Inferior parietal cortex (tissue), 1 donor: ENCODE data around the gene SORCS1.

Source experiments
- DNase-seq: peaks from one replicate; pipeline ENCODE4 v3.0.0-alpha.2; 2016; ENCODE audit errors: extremely low spot score

Gene SORCS1

DNA sequence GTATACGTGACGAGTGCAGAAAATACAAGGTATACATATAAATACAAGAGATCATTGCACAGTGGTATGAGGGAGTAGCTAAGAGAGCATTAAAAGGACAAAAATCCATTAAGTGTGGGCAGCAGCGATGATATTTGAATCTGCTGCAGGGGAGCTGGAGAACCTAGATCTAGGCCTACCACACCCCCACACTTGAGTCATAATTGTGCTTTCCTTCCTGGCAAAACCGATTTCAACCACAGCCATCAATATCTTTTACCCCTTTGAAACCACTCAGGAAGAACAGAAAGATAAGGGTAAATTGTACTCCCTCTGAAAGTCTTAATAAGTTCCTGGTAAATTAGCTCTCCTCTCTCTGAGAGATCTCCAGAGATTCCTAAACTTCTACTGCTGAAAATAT is 345.0 kb downstream of the SORCS1 start:
- DNase-seq: no peak

DNA sequence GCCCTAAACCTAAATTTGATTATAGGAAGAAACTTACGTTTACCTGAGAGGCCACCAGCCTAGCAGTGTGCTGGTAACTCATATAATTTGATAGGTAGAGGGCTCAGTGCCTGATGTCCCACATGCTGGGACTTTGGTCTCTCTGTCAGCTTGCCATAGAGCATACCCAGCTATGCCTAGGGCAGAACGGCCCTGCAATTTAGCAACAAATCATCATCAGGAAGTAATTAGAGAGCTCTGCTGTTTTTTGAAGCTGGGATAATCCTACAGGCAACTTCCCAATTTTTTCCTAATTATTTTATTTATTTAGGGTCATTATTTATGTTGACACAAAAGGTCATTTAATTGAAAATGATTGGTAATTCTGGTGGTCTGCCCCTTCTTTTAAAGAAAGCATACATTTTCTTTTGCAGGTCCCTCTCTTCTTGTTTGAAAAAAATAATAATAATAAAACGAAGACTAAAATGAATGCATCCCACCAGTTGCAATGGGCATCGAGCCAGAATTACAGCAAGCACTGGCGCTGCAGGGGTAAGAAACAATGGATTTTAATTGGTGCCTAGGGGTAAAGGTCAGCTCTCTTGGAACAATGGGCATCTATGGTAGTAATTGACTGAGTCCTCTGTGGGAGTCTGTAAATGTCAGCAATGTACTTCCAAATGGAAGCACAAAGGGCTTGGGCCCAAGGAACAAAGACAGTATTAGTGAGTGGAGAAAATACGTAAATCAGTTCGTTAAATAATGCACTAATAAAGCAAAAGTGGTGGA is 348.0 kb downstream of the SORCS1 start:
- DNase-seq: no peak

GRCh38 chr10:106815427-106816043 is 349.0 kb downstream of the SORCS1 start:
- no peak for DNase-seq

GRCh38 chr10:106804992-106805582 is 359.4 kb downstream of the SORCS1 start:
- DNase-seq: no peak

GRCh38 chr10:106802949-106803348 is 361.6 kb downstream of the SORCS1 start:
- no peak for DNase-seq

- DNase-seq: no peak
Measured at GRCh38 chr10:106799776-106800175, 364.7 kb downstream of the SORCS1 start.

DNA sequence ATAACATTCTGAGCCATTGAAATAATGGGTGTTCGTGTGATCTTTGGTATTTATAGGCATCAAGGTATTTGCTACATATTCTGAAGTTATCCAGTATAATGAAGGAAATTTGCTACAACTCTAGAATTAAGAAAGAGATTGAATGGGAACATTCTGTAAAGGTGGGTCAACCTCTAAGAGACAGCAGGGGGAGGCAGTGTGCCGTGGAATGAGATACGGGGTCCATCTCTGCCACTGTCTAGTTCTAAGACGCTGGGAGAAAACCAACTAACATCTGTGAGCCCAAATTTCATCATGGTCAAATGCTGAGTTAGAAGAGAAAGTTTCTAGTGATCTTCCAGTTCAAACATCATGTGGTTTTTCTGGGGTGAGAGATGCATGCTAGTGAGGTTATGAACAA is 368.9 kb downstream of the SORCS1 start:
- peak; percentile 49 for DNase-seq

GRCh38 chr10:106793617-106794016 is 370.9 kb downstream of the SORCS1 start:
- DNase-seq: no peak

GRCh38 chr10:106789623-106790022 is 374.9 kb downstream of the SORCS1 start:
- no peak for DNase-seq

GRCh38 chr10:106788982-106789381 is 375.5 kb downstream of the SORCS1 start:
- no peak for DNase-seq

- no peak for DNase-seq
Measured at GRCh38 chr10:106785528-106785927, 379.0 kb downstream of the SORCS1 start.

DNA sequence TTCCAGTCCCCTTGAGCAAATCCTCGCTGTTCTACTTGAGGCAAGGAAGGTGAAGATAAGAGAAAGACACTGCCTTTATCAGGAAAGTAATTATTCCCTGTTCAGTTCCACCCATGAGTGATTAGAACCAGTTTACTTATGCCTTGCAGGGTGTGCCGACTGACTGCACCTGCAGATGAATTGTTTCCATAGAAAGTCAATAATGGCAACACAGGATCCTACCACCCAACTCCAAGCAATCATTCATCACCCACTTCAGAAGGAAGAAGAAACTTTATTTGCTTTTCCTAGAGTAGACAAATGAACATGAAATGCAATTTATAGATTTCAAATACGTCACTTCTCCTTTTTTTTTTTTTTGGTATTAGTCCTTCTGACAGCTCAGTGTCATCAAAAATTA is 383.9 kb downstream of the SORCS1 start:
- no peak for DNase-seq

- no peak for DNase-seq
Measured at GRCh38 chr10:106777841-106778240, 386.7 kb downstream of the SORCS1 start.

GRCh38 chr10:106775127-106775526 is 389.4 kb downstream of the SORCS1 start:
- DNase-seq: no peak

- DNase-seq: no peak
Measured at GRCh38 chr10:106772957-106773356, 391.5 kb downstream of the SORCS1 start.

DNA sequence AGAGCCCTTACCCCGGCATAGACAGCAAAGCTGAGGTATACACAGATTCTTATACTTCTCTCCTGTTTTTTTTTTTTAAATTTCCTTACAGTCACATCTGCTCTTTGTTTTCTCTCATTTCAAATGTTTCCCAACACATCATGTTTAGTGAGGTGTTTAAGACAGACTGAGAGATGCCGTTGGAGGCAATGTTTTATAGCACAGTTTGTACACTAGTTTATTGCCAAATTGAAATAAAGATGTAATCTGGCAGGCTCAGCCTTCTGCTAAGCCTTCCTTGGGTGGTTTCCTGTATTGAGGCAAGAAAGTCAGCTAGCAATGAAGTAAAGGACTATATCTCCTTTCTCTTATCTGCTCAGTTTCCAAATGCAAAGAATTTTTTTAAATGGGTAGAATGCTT is 393.4 kb downstream of the SORCS1 start:
- DNase-seq: no peak

DNA sequence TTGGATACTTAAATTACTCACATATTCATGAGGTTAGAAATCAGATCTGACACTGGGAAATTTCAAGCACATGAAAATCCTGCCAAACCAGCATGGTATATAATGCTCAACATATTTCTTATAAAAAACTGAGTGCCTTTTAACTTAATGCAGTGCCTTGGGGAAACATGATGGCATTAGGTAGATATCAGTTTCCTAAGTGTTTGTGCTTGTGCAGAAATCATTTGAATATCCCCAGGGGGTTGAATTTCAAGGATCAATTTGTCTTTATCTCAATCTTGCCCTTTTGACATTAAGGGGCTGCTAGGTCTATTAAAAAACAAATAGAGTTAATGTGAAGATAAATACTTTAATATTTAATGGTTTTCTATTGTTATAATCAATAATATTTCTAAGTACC is 396.3 kb downstream of the SORCS1 start:
- DNase-seq: no peak

DNA sequence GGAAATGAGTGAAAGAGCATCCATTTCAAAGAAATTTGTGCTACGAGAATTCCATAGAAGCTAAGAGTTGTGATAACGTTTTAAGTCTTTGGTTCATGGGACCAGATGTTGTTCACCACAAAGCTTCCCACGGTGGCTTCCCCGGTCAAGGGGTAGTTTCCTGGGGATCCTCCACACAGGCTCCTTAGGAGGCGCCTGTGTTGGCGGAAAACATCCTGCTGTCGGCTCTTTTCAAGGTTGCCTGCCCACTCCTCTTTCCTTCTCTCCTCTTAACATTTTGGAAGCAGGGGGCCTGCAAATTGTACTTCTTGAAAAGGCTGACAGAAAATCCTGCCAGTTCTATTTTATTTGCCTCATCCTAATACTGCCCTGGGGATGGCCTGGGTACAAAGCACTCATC is 398.6 kb downstream of the SORCS1 start:
- no peak for DNase-seq

GRCh38 chr10:106765241-106765754 is 399.2 kb downstream of the SORCS1 start:
- DNase-seq: no peak

DNA sequence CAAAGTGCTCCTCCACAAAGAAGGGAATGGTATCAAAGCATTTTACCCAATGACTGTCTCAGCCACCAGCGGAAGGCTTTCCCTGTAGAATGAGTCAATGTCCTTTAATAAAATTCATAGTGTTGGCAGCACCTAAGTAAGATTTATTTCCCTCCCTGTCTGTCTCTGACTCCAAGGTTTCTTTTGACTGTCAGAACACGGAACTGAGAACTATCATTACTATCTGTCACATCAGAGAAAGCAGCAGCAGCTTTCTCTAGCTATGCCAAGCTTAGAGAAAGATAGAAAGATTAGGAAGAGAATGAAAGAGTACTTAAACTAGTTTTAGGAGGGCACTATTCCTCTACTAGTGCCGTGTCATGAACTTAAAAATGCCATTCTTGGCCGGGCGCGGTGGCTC is 400.1 kb downstream of the SORCS1 start:
- no peak for DNase-seq

GRCh38 chr10:106761906-106762305 is 402.6 kb downstream of the SORCS1 start:
- DNase-seq: no peak

DNA sequence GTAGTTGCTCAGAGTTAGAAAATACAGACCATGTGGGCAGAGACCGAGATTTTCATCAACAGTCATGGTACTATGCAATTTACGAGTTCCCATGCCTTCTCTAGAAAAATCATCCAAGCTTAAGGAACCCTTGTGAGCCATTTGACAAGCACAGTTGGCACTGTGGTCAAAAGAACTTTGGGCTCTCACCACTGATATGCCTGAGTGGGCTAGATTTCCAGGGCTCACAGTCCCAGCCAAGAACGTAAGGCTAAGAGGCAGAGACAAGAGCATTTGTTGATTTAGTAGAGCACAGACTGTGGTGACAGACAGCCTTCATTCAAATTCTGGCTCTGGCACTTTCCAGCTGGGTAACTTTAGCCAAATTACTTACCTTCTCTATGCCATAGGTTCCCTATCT is 407.0 kb downstream of the SORCS1 start:
- DNase-seq: no peak

DNA sequence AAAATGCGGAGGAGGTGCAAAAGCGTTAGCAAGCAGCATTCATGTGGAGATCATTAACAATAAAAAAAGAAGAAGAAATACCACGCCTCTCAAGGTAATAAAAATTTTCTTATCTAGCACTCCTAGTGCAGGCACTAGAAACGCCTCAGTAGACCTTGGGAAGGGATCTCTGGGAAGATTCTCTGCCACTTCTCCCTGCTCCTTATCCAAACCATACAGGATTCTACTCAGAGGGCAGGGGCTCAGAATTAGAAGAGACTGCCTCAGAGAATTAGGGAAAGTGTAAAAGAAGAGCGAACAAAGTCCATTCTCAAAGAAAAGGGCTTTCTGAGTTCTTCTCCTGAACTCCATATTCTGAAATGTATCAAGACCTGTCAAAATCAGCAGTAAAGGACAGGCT is 413.4 kb downstream of the SORCS1 start:
- DNase-seq: no peak
